Jurkat, Clone E6-1 (cell line): ENCODE measurements around the gene MGRN1.
A peak's percentile ranks its signal among the peaks of the same experiment; 100 is the strongest.

Experiments
- DNase-seq: peaks from one replicate; pipeline ENCODE4 v3.0.0-alpha.2; 2011; ENCODE audit warnings: low read depth, low spot score
- H3K4me3 ChIP-seq: 2 replicates; pipeline ENCODE4 v1.5.1; 2011; ENCODE audit warnings: mild to moderate bottlenecking, low read length, control low read depth, moderate library complexity

MGRN1 gene

DNA sequence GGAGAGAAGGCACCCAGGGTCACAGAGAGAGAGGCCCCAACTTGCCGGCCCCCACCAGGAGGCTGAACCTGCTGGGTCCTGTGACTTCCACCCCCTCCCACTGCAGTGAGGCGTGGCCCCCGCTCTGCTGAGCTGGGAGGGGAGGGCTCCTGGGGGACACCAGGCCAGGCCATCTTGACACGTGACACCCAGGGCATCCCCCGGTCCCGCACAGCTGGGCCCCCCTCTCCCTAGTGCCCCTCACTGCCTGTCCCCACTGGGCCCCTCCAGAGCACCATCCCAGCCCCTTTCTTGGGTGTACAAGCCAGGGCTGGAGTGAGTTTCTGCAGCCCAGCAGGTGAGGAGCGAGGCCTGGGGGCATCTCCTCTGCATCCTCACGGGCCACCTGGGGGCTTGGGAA, 22.3 kb upstream of the MGRN1 start:
- no peak overlapping the region for H3K4me3 ChIP-seq
- DNase-seq, result no peak

DNA sequence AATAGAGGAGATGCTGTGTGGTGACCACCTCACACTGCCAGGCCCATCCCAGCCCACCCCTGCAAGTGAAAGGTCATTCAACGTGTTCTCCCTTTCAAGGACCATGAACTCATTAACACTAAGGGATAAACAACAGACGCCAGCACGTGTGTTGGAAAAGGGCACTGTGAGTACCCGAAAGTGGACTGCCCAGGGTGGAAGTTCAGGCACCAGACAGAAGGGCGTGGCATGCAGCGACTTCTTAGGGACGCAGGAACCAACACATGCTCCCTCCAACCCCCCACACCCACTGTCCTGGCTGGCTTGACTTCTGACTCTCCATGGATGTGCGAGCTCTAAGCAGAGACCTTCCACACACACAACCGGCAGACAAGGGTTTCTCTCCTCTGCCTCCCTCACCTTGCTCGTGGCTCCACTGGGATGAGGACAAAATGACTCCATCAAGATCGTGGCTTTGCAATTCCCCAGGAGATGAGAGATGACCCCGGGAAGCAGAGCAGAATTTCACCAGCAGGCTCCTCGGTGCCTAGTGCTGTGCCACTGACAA, 20.9 kb upstream of the MGRN1 start:
- no peak for DNase-seq
- H3K4me3 ChIP-seq, result no peak overlapping the region

DNA sequence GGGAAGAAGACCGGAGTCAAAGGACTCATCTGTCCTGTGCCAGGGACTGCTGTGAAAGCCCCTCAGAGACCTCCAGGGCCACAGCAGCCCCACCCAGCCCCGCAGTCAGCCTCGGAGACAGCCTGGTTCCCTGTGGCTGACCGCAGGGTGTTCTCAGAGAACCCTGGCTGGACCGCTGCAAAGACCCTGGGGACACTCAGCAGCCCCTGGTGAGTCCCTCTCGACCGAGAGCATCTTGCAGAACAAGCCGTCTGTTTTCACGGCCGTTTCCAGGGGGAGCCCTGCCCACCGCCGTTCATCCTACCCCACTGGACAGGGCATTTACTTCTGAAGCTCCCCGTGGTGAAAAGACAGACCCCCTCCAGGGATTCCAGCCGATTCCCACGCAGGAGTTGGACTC, 20.2 kb upstream of the MGRN1 start:
- no peak overlapping the region for H3K4me3 ChIP-seq
- no peak for DNase-seq

DNA sequence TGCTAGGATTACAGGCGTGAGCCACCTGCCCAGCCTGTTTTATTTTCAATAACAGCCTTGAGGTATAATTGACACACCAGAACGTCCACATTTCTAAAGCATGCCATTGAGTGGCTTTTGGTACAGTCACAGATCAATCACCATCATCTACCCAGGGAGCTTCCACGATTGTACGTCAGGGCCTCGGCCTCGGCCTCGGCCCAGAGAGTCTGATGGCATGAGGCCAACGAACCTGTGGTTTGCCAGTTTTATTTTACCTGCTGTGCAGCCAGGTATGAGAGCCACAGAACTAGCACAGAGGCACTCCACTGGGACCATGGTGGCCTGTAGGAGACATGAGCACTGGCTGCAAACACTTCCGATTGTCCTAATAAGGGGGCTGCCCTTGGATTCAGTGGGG, 18.3 kb upstream of the MGRN1 start:
- DNase-seq, result no peak
- H3K4me3 ChIP-seq, result no peak overlapping the region

DNA sequence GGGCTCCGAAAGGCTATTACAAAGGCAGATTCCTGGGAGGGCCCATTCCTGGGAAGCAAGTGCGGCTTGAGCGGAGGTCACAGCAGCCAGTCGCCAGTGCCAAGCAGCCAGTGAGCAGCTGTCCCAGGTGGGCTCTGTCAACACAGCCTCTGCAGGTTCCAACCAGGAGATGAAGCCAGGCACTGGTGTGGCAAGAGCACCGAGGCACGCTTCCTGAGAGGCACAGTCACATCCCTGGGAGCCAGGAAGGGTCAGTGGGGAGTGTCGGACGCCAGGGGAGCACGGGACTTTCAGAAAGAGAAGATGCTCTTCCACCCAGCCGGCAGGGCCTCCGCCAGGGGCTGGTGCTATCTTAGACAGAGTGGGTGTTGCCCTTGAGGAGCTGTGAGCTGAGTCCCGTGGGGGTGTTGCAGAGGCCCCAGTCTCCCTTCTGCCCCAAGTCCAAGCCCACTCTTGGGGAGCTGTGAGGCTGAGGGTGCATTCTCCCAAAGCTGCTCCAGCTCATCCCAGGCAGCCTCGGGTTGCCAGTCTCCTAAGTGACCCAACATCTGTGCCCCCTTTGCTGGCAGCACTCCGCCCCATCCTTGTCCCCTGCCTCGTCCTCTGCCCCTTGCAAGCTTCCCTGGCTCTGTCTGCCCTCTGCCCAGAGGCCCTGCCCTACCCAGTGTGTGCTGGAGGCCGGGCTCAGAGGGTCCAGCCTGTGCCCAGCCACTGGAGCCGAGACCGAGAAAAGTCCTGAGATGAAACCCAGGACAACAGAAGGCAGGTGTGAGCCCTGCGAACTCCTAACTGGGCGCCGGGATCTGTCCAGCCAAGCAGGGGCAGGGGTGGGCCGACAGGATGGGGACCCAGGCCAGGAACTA, 16.6 kb upstream of the MGRN1 start:
- H3K4me3 ChIP-seq, result no peak overlapping the region
- DNase-seq, result no peak

DNA sequence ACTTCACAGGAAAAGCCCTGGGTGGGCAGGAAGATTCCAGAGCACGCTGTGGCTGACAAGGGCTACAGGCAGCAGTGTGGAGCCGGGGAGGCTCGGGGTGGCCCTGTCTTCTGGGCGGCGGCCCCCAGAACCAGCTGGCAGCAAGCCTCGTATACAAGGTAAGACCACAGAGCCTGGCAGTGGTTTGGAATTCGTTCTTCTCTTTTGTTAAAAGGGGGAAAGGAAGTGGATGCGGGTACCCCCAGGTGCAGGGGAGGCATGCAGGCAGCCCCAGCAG, 16.0 kb upstream of the MGRN1 start:
- peak; percentile 43 for DNase-seq
- H3K4me3 ChIP-seq, result no peak overlapping the region

DNA sequence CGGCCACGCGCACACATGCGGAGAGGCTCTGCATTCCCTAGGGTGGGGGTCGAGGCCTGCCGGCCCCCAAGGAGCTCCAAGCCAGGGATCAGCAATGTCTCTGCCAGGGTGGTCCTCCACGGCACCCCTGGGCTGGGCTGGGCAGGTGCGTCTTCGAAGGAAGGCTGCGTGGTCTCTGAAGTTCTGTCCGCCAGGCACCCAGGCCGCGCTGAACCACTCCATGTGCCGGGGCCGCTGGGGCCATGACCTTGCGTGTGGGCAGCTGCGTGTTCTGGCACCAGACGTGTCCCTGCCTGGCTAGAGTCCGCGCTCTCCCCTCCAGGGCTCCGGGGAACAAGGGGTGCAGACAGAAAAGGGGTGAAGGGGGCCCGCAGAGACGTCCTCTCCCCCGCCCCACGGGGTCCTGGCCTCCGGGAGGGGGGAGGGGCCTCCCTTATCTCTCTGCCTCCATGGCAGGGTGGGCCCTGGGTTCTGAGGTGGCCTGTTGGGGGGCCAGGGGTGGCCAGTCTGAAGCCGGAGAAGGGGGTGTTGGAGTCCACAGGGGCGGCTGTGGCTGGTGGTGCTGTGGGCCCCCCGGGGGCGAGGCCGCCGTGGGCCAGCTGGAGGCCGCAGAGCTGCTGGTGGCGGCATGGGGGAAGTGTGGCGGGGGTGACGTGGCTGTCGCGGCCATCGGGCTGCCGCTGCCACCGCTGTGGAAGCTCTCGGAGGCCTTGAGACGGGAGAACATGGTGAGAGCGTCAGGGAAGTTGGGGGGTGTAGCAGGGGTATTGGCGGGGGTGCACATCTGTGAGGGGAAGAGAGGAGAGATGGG, 15.2 kb upstream of the MGRN1 start:
- DNase-seq, result no peak
- no peak overlapping the region for H3K4me3 ChIP-seq

DNA sequence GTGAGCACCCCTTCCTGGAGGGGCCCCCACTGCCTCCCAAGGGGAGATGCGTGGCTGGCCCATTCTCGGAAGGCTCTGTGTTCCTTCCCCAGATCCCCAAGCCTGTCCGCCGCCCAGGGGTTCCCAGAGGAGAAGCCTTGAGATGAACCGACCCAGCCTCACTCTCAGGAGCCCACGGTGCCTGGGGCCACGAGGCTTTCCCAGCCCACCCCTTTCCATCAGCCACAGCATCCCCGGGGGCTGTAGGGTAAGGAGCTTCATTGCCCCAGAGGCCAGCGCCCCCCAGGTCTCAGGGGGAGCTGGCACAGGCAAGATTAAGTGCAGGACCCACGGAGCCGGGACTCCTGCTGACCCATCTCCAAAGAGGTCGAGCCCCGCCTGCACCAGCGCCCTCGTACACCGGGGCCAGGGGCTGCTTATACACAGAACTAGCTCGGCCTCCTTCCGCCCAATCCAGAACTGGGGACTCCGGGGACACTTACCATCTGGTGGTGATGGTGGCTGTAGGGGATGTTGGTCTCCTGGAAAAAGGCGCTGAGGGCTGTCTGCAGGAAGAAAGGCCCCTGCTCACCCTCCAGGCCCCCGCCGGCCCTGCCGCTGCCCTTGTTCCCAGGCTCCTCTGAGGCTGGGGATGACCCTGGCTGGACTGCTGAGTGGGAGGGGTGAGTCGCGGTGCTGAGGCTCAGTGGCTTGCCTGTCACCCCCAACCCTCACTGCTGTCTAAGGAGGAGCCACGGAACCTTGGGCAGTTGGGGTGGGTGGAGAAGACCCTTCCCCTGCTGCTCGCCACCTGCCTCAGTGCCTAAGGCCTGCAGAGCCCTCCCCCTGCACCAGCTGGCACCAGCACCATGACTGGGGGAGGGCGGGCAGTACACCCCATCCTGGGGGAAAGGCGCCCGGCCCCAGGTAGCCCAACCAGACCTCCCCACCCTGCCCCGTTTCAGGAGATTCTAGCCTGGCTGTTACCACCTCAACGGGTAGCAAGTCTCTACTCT, 14.3 kb upstream of the MGRN1 start:
- no peak for DNase-seq
- no peak overlapping the region for H3K4me3 ChIP-seq

DNA sequence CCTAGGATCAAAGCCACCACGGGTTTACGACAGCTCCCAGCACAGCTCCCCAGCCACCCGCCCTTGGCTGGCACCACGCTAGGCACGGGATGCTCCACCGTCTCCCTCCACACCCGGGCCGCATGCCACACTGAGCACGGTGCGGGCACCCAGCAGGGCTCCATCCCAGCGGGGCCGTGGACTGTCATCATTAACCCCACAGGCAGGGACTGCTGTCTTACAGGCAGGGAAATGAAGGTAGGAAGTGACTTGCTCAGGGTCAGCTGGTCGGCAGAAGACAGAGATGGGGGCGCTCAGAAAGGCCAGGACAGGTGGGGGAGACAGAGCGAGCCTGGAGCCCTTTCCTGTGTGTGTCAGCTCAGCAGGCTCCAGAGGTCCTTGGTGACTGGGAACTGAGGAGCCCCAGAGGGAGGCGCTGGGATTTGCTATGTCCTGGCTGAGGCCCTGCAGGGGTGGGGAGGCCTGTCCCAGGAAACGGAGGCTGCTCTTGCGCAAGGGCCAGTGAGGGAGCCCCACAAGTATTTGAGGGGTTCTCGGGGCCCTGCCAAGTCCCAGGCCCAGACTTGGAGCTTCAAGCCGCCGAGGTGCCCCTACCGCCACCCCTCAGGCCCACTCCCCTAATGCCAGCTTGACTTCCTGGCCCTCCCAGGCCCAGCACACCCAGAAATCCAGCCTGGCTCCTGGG, 13.1 kb upstream of the MGRN1 start:
- no peak for DNase-seq
- no peak overlapping the region for H3K4me3 ChIP-seq

DNA sequence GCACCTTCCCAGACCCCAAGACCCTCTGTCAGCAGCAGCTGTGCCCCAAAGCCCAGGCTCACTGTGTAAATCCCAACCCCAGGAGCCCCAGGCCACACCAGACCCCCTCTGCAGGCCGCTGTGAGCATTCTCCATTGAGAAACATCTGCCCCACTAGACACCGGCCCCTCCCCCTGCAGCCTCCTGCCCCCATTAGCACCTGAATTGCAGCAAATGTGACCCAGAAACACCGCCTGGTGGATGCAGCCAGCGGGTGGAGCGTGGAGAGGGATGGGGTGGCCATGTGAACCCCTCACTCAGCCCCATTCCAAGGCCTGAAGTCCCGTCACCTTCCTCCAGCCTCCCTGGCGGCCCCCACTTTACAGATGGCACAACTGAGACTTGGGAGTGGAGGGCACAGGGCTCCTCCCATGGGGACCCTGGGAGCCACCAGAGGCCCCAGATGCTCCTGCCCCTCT, 12.1 kb upstream of the MGRN1 start:
- H3K4me3 ChIP-seq, result no peak overlapping the region

DNA sequence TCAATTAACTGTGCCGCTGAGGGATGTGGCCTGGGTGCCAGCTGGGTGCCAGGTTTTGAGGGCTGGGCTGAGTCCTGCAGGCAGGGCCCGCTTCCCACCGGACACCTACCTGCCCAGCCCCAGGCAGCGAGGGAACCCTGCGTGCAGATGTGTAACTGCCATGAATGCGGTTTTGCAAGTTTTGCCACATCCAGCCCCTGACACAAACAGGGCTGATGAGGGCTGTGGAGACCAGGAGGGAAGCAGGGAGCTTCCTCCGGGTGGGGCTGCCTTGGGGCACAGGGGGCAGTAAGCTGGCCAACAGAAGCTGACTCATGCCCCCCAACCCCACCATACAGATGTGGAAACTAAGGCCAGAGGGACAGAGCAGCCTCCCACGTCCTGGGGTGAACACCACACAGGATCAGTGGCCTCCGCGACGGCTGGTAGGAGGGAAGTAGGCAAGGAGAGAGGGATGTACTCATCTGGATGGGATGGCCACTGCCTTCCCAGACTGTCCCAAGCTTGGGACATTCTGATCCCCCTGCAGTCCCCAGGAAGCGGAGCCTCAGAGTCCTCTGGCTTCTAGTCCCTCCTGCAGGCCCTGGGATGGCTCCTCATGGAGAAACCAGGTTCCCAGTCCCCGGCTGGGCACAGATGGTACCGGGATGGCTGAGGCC, 11.5 kb upstream of the MGRN1 start:
- H3K4me3 ChIP-seq, result peak overlapping the region; percentile 68
- no peak for DNase-seq

More for the DNA sequence above, 12.1 kb upstream of the MGRN1 start:
- peak; percentile 26 for DNase-seq

DNA sequence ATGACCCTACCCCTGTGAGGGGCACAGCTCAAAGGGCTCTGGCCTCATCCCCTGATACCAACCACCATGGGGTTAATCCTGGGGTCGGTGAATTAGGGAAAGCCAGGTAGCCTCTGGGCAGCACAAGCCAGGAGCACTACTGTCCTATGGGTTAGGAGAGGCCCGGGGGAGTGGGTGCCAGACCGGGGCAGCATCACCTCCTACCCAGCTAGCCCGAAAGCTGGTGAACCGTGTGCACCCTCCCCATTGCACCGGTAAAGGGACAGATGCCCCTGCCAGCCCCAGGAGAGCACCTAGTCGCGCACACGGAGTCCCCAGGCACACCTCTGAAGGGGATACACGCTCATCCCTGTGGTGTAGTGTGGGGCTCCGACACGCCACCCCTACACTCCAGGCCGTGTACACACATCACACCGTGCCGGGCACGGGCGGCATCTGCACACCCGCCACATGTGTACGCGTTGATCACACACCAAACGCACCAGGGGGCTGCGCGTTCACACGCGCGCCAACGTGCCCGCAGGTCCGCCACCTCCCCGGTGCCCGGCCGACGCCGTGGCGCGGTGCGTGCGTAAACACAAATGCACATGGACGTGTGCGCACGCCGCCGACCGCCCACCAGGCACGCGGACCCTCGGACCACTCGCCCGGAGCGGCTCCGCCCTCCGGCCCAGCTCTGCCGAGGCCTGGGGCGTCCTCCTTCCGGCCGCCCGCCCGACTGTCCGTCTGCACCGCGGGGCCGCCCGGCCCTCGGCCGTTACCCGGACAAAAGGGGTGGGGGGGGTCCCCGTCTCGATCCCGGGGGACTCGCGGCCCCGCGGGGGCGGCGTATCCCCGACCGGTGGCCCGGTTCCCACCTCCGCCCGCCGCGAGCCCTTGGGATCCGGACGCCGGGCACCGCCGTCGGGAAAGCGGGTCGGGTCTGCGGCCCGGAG, 10.7 kb upstream of the MGRN1 start:
- no peak for DNase-seq
- H3K4me3 ChIP-seq, result peak overlapping the region; percentile 68

DNA sequence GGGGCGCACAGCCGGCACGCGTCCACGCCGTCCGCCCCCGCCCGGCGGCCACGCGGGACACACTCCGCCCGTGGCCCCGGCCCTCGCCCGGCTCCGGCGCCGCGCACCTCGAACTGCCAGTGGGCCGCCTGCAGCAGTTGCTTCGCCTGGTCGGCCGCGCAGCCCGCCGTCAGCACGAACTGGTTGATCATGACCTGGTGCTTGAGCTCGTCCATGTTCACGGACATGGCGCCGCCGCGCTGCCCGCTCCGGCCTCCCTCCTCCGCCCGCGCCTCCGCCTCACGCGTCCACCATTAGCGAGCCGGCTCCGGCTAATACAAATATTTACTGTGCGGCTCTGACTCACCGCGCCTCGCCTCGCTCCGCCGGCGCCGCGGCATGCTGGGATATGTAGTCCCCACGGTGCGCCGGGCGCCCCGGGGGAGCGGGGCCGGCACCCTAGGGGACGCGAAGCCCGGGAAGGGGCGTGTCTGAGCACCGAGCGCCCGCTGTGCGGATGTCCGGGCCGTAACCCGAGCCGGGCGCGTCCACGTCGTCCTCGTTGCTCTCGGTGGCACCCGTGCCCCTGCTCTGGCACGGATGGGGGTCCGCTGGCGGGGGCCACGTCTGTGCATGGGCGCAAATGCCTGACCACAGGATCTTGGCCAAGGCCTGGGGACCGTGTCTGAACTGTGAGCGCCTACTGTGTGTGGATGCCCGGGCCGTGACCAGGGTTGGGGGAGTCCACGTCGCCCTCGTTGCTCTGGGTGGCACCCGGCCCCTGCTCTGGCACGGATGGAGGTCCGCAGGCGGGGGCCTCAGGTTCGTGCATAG, 9.8 kb upstream of the MGRN1 start, which contains the start of gene UBALD1:
UBALD1 (minus strand) TSS at position 318 of the 813 bp plus-strand sequence; CDS start at position 227, 91 bp downstream.
- DNase-seq, result peak; percentile 68
- peak within 1 kb of the TSS; percentile 68 for H3K4me3 ChIP-seq

DNA sequence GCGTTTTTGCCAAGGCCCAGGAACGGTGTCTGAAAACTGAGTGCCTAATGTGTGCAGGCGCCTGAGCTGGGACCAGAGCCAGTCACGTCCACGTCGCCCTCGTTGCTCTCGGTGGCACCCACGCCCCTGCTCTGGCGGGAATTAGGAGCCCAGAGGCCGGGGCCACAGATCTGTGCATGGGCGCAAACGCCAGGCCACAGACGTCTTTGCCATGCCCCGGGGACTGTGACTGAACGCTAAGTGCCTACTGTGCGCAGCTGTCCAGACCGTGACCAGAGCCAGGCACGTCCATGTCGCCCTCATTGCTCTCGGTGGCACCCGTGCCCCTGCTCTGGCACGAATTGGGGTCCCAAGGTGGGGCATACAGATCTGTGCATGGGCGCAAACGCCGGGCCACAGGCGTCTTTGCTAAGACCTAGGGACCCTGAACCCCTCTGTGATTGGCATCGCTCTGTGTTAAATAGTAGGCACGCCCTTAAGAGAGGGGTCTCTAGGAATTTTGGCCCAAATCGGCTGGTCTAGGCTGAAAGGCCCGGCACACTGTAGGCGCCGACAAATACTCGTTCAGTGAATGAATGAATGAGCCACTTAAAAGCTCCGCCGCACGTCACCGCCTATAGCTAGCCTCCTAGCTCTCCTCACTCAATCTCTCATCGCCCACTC, 9.1 kb upstream of the MGRN1 start:
- no peak for DNase-seq
- H3K4me3 ChIP-seq, result peak overlapping the region; percentile 68

DNA sequence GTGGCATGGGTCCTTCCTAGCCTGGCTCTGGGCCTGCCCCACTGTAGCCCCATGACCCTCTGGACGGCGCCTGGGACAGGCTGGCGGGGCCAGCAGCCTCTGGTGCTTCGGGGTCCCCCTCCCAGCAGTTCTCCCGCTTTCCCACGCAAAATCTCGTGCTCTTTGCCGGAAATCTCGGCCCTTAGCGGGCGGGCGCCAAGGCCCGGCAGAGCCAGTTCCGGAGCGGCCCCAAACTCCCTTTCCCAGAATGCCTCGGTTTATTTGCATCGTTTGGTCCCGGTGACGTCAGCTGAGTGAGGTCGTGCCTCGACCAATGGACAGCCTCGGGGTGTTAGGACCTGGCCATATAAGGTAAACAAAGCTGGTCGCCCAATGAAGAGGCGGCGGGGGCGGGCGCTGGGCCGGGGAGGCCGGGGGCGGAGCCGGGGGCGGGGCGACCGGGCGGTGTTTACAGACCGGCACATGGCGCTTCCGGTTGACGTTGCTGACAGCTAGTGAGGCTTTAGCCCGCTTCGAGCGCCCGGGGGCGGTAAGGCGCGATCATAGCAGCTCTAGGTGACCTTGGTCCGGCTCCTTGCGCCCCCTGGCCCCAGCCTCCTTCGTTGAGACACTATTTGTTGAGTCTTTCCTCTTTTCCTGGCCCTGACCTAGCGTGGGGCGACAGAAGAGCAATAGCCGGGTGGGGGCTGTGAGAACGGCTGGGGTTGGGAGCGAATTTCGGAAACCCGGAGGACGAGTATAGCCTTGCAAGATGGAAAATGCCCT, 8.4 kb upstream of the MGRN1 start:
- peak; percentile 100 for DNase-seq
- H3K4me3 ChIP-seq, result peak overlapping the region; percentile 69
